Endothelial cell of hepatic sinusoid (primary cell): Measurements from ENCODE around the gene ZNF740.

Experiments used
- in situ Hi-C: cut with HindIII; loops from 2 replicates; pipeline ENCODE4 v1.10.0; 2017; ENCODE audit warnings: low sequenced_read_pairs

Gene ZNF740

GRCh38 chr12:53208435-53208834 is 27.9 kb downstream of the ZNF740 start:
- in situ Hi-C loops, result no loop called here

- in situ Hi-C loops, result no loop called here
Measured at GRCh38 chr12:53208877-53209463, 28.4 kb downstream of the ZNF740 start.

GRCh38 chr12:53210843-53211242 is 30.3 kb downstream of the ZNF740 start:
- in situ Hi-C loops, result loop anchor here (5.0 to 10.0 kb wide), 2 partner anchors 81 to 114 kb away; partner anchors contain the start of gene AAAS

GRCh38 chr12:53211476-53212381 is 31.2 kb downstream of the ZNF740 start:
- in situ Hi-C loops, result loop anchor here (5.0 to 10.0 kb wide), 2 partner anchors 81 to 113 kb away; partner anchors contain the start of gene AAAS

GRCh38 chr12:53212931-53213330 is 32.4 kb downstream of the ZNF740 start:
- in situ Hi-C loops, result loop anchor here (5.0 to 10.0 kb wide), 2 partner anchors 79 to 112 kb away; partner anchors contain the start of gene AAAS

- in situ Hi-C loops, result loop anchor here (5.0 to 10.0 kb wide), 2 partner anchors 79 to 111 kb away; partner anchors contain the start of gene AAAS
Measured at GRCh38 chr12:53213348-53213747, 32.8 kb downstream of the ZNF740 start.

GRCh38 chr12:53214221-53214620 is 33.7 kb downstream of the ZNF740 start:
- in situ Hi-C loops, result loop anchor here (5.0 to 10.0 kb wide), 2 partner anchors 78 to 111 kb away; partner anchors contain the start of gene AAAS

- in situ Hi-C loops, result loop anchor here (5.0 to 10.0 kb wide), 2 partner anchors 77 to 110 kb away; partner anchors contain the start of gene AAAS
Measured at GRCh38 chr12:53214687-53215455, 34.3 kb downstream of the ZNF740 start.

GRCh38 chr12:53215497-53215896 is 35.0 kb downstream of the ZNF740 start:
- in situ Hi-C loops, result loop anchor here (10.0 kb wide), 1 partner anchor 109 kb away; the partner anchor contains the start of gene AAAS

GRCh38 chr12:53217051-53217930 is 36.8 kb downstream of the ZNF740 start:
- in situ Hi-C loops, result loop anchor here (10.0 kb wide), 1 partner anchor 108 kb away; the partner anchor contains the start of gene AAAS

- in situ Hi-C loops, result loop anchor here (10.0 kb wide), 1 partner anchor 107 kb away; the partner anchor contains the start of gene AAAS
Measured at GRCh38 chr12:53217931-53218307, 37.4 kb downstream of the ZNF740 start.

GRCh38 chr12:53218551-53219291 is 38.2 kb downstream of the ZNF740 start:
- in situ Hi-C loops, result loop anchor here (10.0 kb wide), 1 partner anchor 106 kb away; the partner anchor contains the start of gene AAAS

- in situ Hi-C loops, result loop anchor here (10.0 kb wide), 1 partner anchor 105 kb away; the partner anchor contains the start of gene AAAS
Measured at GRCh38 chr12:53219292-53219955, 38.9 kb downstream of the ZNF740 start.

GRCh38 chr12:53219956-53220693 is 39.6 kb downstream of the ZNF740 start:
- in situ Hi-C loops, result loop anchor here (10.0 kb wide), 1 partner anchor 105 kb away; the partner anchor contains the start of gene AAAS

GRCh38 chr12:53220694-53221202 is 40.2 kb downstream of the ZNF740 start:
- in situ Hi-C loops, result no loop called here

- in situ Hi-C loops, result no loop called here
Measured at GRCh38 chr12:53221203-53222080, 40.9 kb downstream of the ZNF740 start.
